Chondrocyte (in vitro differentiated cells): ENCODE results near the gene CACNA1C. TPM values are rescaled to one million over a fixed set of nuclear protein-coding genes. Genes with fewer than 3 reads are reported as not detected.

Experiments
- DNase-seq: peaks from one replicate; pipeline ENCODE4 v3.0.0; 2021; ENCODE audit warnings: mixed read lengths, low spot score
- H3K27ac Mint-ChIP-seq: one replicate; pipeline ENCODE4 v1.8.0; 2021; ENCODE audit warnings: mild to moderate bottlenecking, moderate library complexity, mixed read lengths; ENCODE audit not compliant: unreplicated experiment
- H3K27me3 Mint-ChIP-seq: 2 replicates; pipeline ENCODE4 v1.8.0; 2021; ENCODE audit warnings: low read depth, mixed read lengths
- H3K36me3 Mint-ChIP-seq: 2 replicates; pipeline ENCODE4 v1.8.0; 2021; ENCODE audit warnings: low read depth, mixed read lengths
- H3K4me1 Mint-ChIP-seq: 2 replicates; pipeline ENCODE4 v1.8.0; 2021; ENCODE audit warnings: low read depth, mild to moderate bottlenecking, mixed read lengths
- H3K4me3 Mint-ChIP-seq: one replicate; pipeline ENCODE4 v1.8.0; 2021; ENCODE audit warnings: mild to moderate bottlenecking, moderate library complexity, mixed read lengths; ENCODE audit not compliant: unreplicated experiment
- H3K9me3 Mint-ChIP-seq: 2 replicates; pipeline ENCODE4 v1.8.0; 2021; ENCODE audit warnings: low read depth, mixed read lengths
- CTCF ChIP-seq: fragments of 200-600 bp; sonication (generic); IDR thresholded peaks from 2 replicates; pipeline ENCODE4 v1.5.0; 2021; ENCODE audit warnings: antibody characterized with exemption, mild to moderate bottlenecking, moderate library complexity
- total RNA-seq: library from RNA; stranded (reverse); gene quantifications from 3 replicates; pipeline ENCODE4 v1.2.1, GENCODE V29; 2021

Gene CACNA1C
- total RNA-seq, 1 donor from 2014 or later, result 27.0 TPM

- H3K4me1 Mint-ChIP-seq, result peaks cover 29% of the 10 kb centered on the region
- H3K36me3 Mint-ChIP-seq, result peaks cover 8% of the 10 kb centered on the region
- H3K27me3 Mint-ChIP-seq, result no peaks in the 10 kb centered on the region
- DNase-seq, result no peak
- H3K9me3 Mint-ChIP-seq, result peaks cover 14% of the 10 kb centered on the region
- TF ChIP-seq CTCF, result no peak
- no peak overlapping the region for H3K4me3 Mint-ChIP-seq
- H3K27ac Mint-ChIP-seq, result peak overlapping the region; percentile 14
These were observed 23.9 kb downstream of the CACNA1C start for GRCh38 chr12:2076728-2077127.

- H3K4me3 Mint-ChIP-seq, result no peak overlapping the region
- H3K27me3 Mint-ChIP-seq, result no peaks in the 10 kb centered on the region
- H3K9me3 Mint-ChIP-seq, result peaks cover 13% of the 10 kb centered on the region
- no peak overlapping the region for H3K27ac Mint-ChIP-seq
- peaks cover 59% of the 10 kb centered on the region for H3K4me1 Mint-ChIP-seq
- TF ChIP-seq CTCF, result no peak
- H3K36me3 Mint-ChIP-seq, result peaks cover 8% of the 10 kb centered on the region
- no peak for DNase-seq
These were observed 27.8 kb downstream of the CACNA1C start for GRCh38 chr12:2080604-2081003.

GRCh38 chr12:2082321-2082720, 29.5 kb downstream of the CACNA1C start:
- peak overlapping the region; percentile 70 for H3K27ac Mint-ChIP-seq
- H3K4me1 Mint-ChIP-seq, result peaks cover 61% of the 10 kb centered on the region
- no peak for DNase-seq
- H3K9me3 Mint-ChIP-seq, result peaks cover 13% of the 10 kb centered on the region
- H3K36me3 Mint-ChIP-seq, result peaks cover 8% of the 10 kb centered on the region
- H3K4me3 Mint-ChIP-seq, result no peak overlapping the region
- TF ChIP-seq CTCF, result no peak
- no peaks in the 10 kb centered on the region for H3K27me3 Mint-ChIP-seq

GRCh38 chr12:2083008-2083407, 30.2 kb downstream of the CACNA1C start:
- Mint-ChIP-seq H3K27me3 (no peaks in the 10 kb centered on the region), H3K27ac (peak overlapping the region; percentile 58), H3K4me1 (peaks cover 65% of the 10 kb centered on the region), H3K9me3 (peaks cover 11% of the 10 kb centered on the region), H3K4me3 (no peak overlapping the region), H3K36me3 (peaks cover 7% of the 10 kb centered on the region)
- no peak for DNase-seq
- peak; percentile 17 for TF ChIP-seq CTCF

GRCh38 chr12:2083561-2083960, 30.8 kb downstream of the CACNA1C start:
- no peak for TF ChIP-seq CTCF
- peaks cover 66% of the 10 kb centered on the region for H3K4me1 Mint-ChIP-seq
- H3K27me3 Mint-ChIP-seq, result no peaks in the 10 kb centered on the region
- peaks cover 3% of the 10 kb centered on the region for H3K36me3 Mint-ChIP-seq
- H3K27ac Mint-ChIP-seq, result peak overlapping the region; percentile 58
- no peak overlapping the region for H3K4me3 Mint-ChIP-seq
- DNase-seq, result no peak
- H3K9me3 Mint-ChIP-seq, result peaks cover 5% of the 10 kb centered on the region
